Measurements from ENCODE around the gene SDK2. TPM values are rescaled to one million over a fixed set of nuclear protein-coding genes. Genes with fewer than 3 reads are reported as not detected.

Gene SDK2
- total RNA-seq, 4 donors from 2014 or later, result under 0.01 to 0.49 (median 0.08) TPM

GRCh38 chr17:73390221-73390620 lies 254.0 kb downstream of the SDK2 start:
- TF ChIP-seq CTCF (IDR thresholded peaks at IDR 0.05; ENCODE audit: low read depth), result no peak

- no peak for TF ChIP-seq CTCF (IDR thresholded peaks at IDR 0.05; ENCODE audit: low read depth)
These were observed 254.8 kb downstream of the SDK2 start for GRCh38 chr17:73389411-73389810.

GRCh38 chr17:73388578-73388905 lies 255.7 kb downstream of the SDK2 start:
- no peak for TF ChIP-seq CTCF (IDR thresholded peaks at IDR 0.05; ENCODE audit: low read depth)

GRCh38 chr17:73387746-73388577 lies 256.3 kb downstream of the SDK2 start:
- TF ChIP-seq CTCF (IDR thresholded peaks at IDR 0.05; ENCODE audit: low read depth), result no peak

GRCh38 chr17:73386561-73386960 lies 257.7 kb downstream of the SDK2 start:
- no peak for TF ChIP-seq CTCF (IDR thresholded peaks at IDR 0.05; ENCODE audit: low read depth)

GRCh38 chr17:73384926-73385325 lies 259.3 kb downstream of the SDK2 start:
- no peak for TF ChIP-seq CTCF (IDR thresholded peaks at IDR 0.05; ENCODE audit: low read depth)

GRCh38 chr17:73380439-73381106 lies 263.7 kb downstream of the SDK2 start:
- no peak for TF ChIP-seq CTCF (IDR thresholded peaks at IDR 0.05; ENCODE audit: low read depth)
